GM21619 (cell line): ENCODE data around the gene SULT6B1.

Experiments
- ATAC-seq: cut with Tn5 transposase; IDR thresholded peaks from one replicate; pipeline ENCODE4 v1.9.1; 2021; ENCODE audit not compliant: unreplicated experiment

The SULT6B1 gene

GRCh38 chr2:37153224-37153623 is 35.2 kb downstream of the SULT6B1 start:
- no peak for ATAC-seq

GRCh38 chr2:37149626-37150322 is 38.7 kb downstream of the SULT6B1 start:
- no peak for ATAC-seq

- no peak for ATAC-seq
These were observed 40.1 kb downstream of the SULT6B1 start for GRCh38 chr2:37148325-37148724.

DNA sequence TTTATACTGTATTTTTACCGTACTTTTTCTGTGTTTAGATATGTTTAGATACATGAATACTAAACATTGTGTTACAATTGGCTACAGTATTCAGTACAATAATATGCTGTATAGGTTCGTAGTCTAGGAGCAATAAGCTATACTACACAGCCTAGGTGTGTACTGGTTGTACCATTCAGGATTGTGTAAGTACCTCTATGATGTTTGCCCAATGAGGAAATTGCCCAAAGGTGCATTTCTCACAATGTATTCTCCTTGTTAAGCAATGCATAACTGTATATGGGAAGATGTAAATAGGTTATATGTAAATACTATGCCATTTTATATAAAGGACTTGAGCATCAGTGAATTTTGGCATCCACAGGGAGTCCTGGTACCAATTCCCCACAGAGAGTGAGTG is 42.4 kb downstream of the SULT6B1 start:
- ATAC-seq = no peak

DNA sequence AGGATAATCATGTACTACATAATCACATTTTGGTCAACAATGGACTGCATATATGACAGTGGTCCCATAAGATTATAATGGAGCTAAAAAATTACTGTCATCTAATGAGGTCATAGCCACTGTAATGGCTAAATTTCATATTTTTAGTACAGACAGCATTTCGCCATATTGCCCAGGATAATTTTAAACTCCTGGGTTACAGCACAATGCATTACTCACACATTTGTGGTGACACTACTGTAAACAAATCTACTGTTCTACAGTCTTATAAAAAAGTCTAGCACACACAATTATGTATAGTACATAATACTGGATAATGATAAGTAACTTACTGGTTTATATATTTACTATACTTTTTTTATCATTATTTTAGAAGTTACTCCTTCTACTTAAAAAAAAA is 44.5 kb downstream of the SULT6B1 start:
- ATAC-seq = no peak

DNA sequence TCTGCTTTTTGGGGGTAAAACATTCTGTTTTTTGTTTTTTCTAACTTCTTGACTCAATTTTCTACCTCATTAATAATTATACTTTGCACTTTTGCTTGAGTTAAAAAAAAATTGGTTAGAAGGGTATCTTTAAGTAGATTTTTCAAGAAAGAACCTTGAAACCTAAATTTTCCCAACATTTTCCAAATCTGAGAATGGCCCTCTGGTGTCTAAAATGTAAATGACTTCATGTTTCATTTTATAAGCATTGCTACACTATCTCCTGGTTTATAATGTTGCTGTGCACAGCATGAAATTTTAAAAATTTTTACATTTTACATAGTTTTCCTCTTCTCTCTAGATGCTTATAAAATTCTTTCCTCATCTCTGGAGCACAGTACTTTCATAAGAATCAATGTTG is 45.9 kb downstream of the SULT6B1 start:
- no peak for ATAC-seq

DNA sequence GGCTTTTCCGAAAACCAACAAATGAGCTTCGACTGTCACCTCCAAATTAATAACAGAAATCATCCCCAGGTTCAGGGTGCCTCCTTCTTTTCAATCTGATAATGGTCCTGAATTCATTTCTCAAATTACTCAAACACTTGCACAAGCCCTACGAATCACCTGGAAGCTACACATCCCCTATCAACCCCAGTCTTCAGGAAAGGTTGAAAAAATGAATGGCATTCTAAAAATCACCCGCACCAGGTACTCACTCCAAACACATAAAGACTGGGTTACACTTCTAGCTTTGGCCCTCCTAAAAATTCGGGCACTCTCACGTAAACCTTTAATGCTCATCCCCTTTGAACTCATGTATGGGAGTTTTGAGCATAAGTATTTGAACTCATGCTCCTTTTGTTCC is 55.6 kb downstream of the SULT6B1 start:
- ATAC-seq = no peak

DNA sequence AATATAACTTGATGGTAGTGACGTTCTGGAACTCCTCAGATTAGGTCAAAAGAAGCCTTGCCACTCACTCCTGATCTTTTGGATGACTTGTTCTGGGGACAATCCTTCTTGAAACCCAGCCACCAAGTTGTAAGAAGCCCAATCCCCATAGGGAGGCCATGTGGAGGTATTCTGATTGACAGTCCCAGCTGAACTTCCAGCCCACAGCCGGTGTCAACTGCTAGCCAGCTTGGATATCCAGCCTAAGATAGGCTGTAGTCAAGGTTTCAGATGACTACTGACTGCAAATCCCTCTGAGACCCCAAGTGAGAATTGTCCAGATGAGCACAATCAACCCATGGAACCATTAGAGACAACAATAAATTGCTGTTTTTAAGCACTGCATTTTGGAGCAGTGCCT is 63.1 kb downstream of the SULT6B1 start:
- no peak for ATAC-seq

- no peak for ATAC-seq
These were observed 69.3 kb downstream of the SULT6B1 start for GRCh38 chr2:37119157-37119556.
